Heart left ventricle (tissue), 13 donors: ENCODE results near the gene SEL1L2.

ENCODE experiments used
- POLR2A ChIP-seq, 2 donors: fragments of 450-650 bp; IDR thresholded peaks; one replicate each; pipeline ENCODE4 v1.6.1; 2017; ENCODE audit warnings: antibody characterized with exemption in 2 of 2, mild to moderate bottlenecking in 2 of 2, moderate library complexity in 2 of 2
- TF ChIP-seq, protein P1 (sequence below), 12 donors: fragments of 200-600 bp; sonication (generic) in 4 of 12; IDR thresholded peaks; one replicate each; pipeline versions ENCODE4 v1.5.0 to v1.8.0; 2018 to 2022; ENCODE audit warnings: antibody characterized with exemption in 12 of 12, mild to moderate bottlenecking in 5 of 12
- donor health status: ischemic (EF 13 %, LVEDD 7.1; RV severe dilation, severe dysfunction).
- donor health status: DM: no; HTN: yes; CAD: no.
- donor health status: DM: no; HTN: no; CAD: no.
- donor health status: ischemic (EF 25% LVEDD 6.9; RV normal size, moderate dysfunction).
- donor health status: ischemic (EF 25% LVEDD 5.7; RV mildly dilated, moderate dysfunction).
- donor health status: ischemic (EF 35%, LVEDD 5.7; RV mildly dilated, moderate dysfunction).
- donor health status: nonischemic (EF 11% LVEDD 7.7; RV severe dilation, severe dysfunction).
- donor health status: DM: yes; HTN: yes; CAD: no.
- donor health status: PGD.
- donor health status: ischemic (EF 29% LVEDD 5.4; RV normal size, mild dysfunction).
- donor health status: nonischemic (EF 23%, LVEDD 6.1; RV moderate dilation, normal function).

DNA sequence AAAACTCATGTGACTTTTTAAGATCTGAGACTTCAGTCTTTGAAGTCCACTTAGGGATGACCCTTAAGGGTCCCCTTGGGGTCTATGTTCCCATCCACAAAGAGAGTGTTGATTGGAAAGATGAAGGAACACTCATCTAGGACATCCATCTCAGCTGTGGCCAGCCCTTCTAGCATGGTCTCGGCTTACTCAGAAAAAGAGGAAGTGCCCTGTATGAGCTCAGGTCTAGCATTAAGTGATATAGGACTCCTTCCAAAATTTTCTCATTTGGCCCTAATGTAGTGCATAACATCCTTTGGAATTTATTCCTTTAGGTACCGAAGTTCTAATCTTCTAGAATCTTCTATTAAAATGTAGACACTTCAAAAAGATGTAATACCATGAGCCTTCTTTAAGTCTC is 128.2 kb downstream of the SEL1L2 start:
- TF ChIP-seq, protein P1, sequence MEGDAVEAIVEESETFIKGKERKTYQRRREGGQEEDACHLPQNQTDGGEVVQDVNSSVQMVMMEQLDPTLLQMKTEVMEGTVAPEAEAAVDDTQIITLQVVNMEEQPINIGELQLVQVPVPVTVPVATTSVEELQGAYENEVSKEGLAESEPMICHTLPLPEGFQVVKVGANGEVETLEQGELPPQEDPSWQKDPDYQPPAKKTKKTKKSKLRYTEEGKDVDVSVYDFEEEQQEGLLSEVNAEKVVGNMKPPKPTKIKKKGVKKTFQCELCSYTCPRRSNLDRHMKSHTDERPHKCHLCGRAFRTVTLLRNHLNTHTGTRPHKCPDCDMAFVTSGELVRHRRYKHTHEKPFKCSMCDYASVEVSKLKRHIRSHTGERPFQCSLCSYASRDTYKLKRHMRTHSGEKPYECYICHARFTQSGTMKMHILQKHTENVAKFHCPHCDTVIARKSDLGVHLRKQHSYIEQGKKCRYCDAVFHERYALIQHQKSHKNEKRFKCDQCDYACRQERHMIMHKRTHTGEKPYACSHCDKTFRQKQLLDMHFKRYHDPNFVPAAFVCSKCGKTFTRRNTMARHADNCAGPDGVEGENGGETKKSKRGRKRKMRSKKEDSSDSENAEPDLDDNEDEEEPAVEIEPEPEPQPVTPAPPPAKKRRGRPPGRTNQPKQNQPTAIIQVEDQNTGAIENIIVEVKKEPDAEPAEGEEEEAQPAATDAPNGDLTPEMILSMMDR (IDR thresholded peaks at IDR 0.05), result no peak
- TF ChIP-seq POLR2A (IDR thresholded peaks at IDR 0.05), result no peak
